Measurements from ENCODE around the gene FAM174B.

GRCh38 chr15:92629276-92629974, 26.1 kb downstream of the FAM174B start:
- TF ChIP-seq CTCF (IDR thresholded peaks at IDR 0.05) (no peak), POLR2A (IDR thresholded peaks at IDR 0.05) (no peak)

All from heart left ventricle (tissue), 13 donors.